Measurements from ENCODE around the gene PRSS2. TPM values are rescaled to one million over a fixed set of nuclear protein-coding genes. Genes with fewer than 3 reads are reported as not detected.

PRSS2 gene
- total RNA-seq, 1 donor from 2014 or later = not detected

GRCh38 chr7:142812437-142813215 is 41.9 kb downstream of the PRSS2 start:
- TF ChIP-seq CTCF (IDR thresholded peaks at IDR 0.05; ENCODE audit: unreplicated experiment) = no peak
- no peaks in the 10 kb centered on the region for H3K9me3 Mint-ChIP-seq
- peak overlapping the region; percentile 60 for H3K27ac Mint-ChIP-seq
- H3K27me3 Mint-ChIP-seq (ENCODE audit: low read depth) = peaks cover 36% of the 10 kb centered on the region
- no peak overlapping the region for H3K4me3 Mint-ChIP-seq
- H3K4me1 Mint-ChIP-seq = peaks cover 14% of the 10 kb centered on the region
- DNase-seq (ENCODE audit: low spot score in 2 of 2, unreplicated experiment in 2 of 2) = no peak
- no peaks in the 10 kb centered on the region for H3K36me3 Mint-ChIP-seq

- H3K27me3 Mint-ChIP-seq (ENCODE audit: low read depth) = peaks cover 30% of the 10 kb centered on the region
- H3K4me1 Mint-ChIP-seq = peaks cover 14% of the 10 kb centered on the region
- peak overlapping the region; percentile 60 for H3K27ac Mint-ChIP-seq
- no peaks in the 10 kb centered on the region for H3K36me3 Mint-ChIP-seq
- no peak for TF ChIP-seq CTCF (IDR thresholded peaks at IDR 0.05; ENCODE audit: unreplicated experiment)
- no peaks in the 10 kb centered on the region for H3K9me3 Mint-ChIP-seq
- DNase-seq (ENCODE audit: low spot score in 2 of 2, unreplicated experiment in 2 of 2) = no peak
- no peak overlapping the region for H3K4me3 Mint-ChIP-seq
These were observed 42.5 kb downstream of the PRSS2 start for GRCh38 chr7:142813226-142813625.

GRCh38 chr7:142813699-142814098 is 42.9 kb downstream of the PRSS2 start:
- H3K4me1 Mint-ChIP-seq = peaks cover 14% of the 10 kb centered on the region
- H3K9me3 Mint-ChIP-seq = no peaks in the 10 kb centered on the region
- no peak overlapping the region for H3K4me3 Mint-ChIP-seq
- DNase-seq (ENCODE audit: low spot score in 2 of 2, unreplicated experiment in 2 of 2) = no peak
- TF ChIP-seq CTCF (IDR thresholded peaks at IDR 0.05; ENCODE audit: unreplicated experiment) = no peak
- peak overlapping the region; percentile 35 for H3K27ac Mint-ChIP-seq
- H3K27me3 Mint-ChIP-seq (ENCODE audit: low read depth) = peaks cover 26% of the 10 kb centered on the region
- no peaks in the 10 kb centered on the region for H3K36me3 Mint-ChIP-seq

GRCh38 chr7:142814451-142814850 is 43.7 kb downstream of the PRSS2 start:
- TF ChIP-seq CTCF (IDR thresholded peaks at IDR 0.05; ENCODE audit: unreplicated experiment) = no peak
- no peaks in the 10 kb centered on the region for H3K36me3 Mint-ChIP-seq

GRCh38 chr7:142815134-142815533 is 44.4 kb downstream of the PRSS2 start:
- Mint-ChIP-seq H3K9me3 (peaks cover 8% of the 10 kb centered on the region), H3K27me3 (ENCODE audit: low read depth) (peaks cover 23% of the 10 kb centered on the region), H3K4me3 (no peak overlapping the region), H3K27ac (no peak overlapping the region), H3K4me1 (peaks cover 14% of the 10 kb centered on the region), H3K36me3 (no peaks in the 10 kb centered on the region)
- no peak for DNase-seq (ENCODE audit: low spot score in 2 of 2, unreplicated experiment in 2 of 2)
- TF ChIP-seq CTCF (IDR thresholded peaks at IDR 0.05; ENCODE audit: unreplicated experiment) = no peak

More at GRCh38 chr7:142814451-142814850, 43.7 kb downstream of the PRSS2 start:
- Mint-ChIP-seq H3K27me3 (ENCODE audit: low read depth) (peaks cover 24% of the 10 kb centered on the region), H3K4me3 (no peak overlapping the region), H3K9me3 (peaks cover 2% of the 10 kb centered on the region), H3K27ac (no peak overlapping the region), H3K4me1 (peaks cover 14% of the 10 kb centered on the region)
- DNase-seq (ENCODE audit: low spot score in 2 of 2, unreplicated experiment in 2 of 2) = no peak

Data from mesothelial cell of epicardium (in vitro differentiated cells).